C4-2B (cell line): Measurements from ENCODE around the gene ZNF580.

ENCODE experiments used
- CTCF ChIP-seq: fragments of 450-650 bp; conservative IDR thresholded peaks from 2 replicates; pipeline ENCODE4 v1.5.1; 2017; ENCODE audit warnings: mild to moderate bottlenecking
- ZFX ChIP-seq: fragments of 450-650 bp; IDR thresholded peaks from 2 replicates; pipeline ENCODE4 v1.6.1; 2017

- TF ChIP-seq CTCF = no peak
- TF ChIP-seq ZFX = no peak
Observed at GRCh38 chr19:55658846-55659459, 18.2 kb downstream of the ZNF580 start.
